GM19395 (cell line): Measurements from ENCODE around the gene IFT22.
"Not testable (repeated sequence)": the region's sequence is repeated elsewhere in the genome, so short reads cannot be mapped to it uniquely, and the experiment has no call there.

ENCODE experiments used
- ATAC-seq: cut with Tn5 transposase; IDR thresholded peaks from one replicate; pipeline ENCODE4 v1.9.1; 2021; ENCODE audit warnings: mild to moderate bottlenecking, moderate library complexity; ENCODE audit not compliant: unreplicated experiment

Gene IFT22

GRCh38 chr7:101315336-101315735 lies 6.3 kb downstream of the IFT22 start:
- no peak for ATAC-seq

GRCh38 chr7:101308245-101309085 lies 13.1 kb downstream of the IFT22 start:
- no peak for ATAC-seq

DNA sequence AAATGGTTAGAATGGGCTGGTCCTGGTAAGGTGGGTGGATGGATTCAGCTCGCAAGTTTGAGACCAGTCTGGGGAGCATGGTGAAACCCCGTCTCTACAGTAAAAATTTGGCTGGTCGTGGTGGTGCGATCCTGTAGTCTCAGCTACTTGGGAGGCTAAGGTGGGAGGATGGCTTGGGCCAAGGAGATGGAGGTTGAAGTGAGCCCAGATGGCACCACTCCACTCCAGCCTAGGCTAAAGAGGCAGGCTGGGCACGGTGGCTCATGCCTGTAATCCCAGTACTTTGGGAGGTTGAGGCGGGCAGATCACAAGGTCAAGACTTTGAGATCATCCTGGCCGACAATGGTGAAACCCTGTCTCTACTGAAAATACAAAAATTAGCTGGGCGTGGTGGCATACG lies 15.3 kb downstream of the IFT22 start:
- ATAC-seq: no peak

GRCh38 chr7:101303102-101303701 lies 18.4 kb downstream of the IFT22 start:
- ATAC-seq: no peak

DNA sequence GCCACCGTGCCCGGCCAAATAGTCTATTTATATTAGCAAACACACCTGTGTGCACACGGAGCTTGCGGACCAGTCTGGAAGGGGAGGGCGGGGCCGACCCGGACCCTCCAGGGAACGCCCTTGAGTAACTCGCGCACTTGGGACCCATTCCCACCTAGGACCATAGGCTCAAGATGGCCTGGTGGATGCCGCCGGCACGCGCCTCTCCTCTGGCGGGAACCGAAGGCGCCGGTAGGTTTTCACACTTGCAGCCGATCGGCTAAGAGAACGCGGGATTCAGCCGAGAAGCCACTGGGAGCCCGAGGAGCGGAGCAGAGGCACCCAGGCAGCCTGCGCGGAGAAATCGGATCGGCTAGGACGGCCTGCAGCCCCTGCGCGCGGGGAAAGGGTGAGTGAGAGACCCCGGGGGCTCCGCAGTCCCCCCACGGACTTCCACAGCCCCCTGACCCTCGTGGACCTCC lies 18.9 kb downstream of the IFT22 start:
- ATAC-seq: no peak

DNA sequence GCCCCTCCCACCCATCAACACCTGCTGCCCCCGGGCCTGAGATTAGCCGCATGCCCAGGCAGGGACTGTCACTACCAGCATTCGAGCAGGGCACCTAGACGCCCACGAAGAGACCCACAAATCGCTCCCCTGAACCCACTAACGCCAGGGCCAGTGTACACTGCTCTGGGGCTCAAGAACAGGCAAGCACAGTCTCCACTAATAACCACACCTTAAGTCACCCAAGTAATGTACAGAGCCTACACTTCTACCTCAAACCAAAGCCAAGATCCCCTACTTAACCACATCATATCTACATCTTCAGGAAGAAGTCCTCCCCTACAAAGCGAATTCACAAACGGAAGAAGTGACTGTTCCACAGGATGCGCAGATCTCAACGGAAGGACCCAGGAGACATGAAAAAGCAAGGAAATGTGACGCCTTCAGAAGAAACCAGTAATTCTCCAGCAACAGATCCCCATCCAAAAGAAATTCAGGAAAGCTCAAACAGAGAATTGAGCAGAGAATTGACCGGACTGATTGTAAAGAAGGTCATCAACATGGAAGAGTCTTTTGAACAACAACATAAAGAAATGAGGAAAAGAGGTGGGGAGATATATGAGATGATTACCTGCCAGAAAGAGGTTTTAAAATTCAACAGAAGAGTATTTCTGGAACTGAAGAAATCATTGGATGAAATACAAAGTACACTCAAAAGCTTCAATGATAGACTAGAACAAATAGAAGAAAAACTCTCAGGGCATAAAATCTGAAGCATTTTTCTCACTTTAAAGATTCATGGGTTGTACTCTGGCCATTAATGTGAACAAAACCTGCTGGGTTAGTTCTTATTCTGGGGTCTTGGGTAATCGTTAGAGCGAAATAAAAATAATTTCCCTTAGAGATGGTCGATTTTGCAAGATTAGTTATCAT lies 20.9 kb downstream of the IFT22 start:
- ATAC-seq: no peak

DNA sequence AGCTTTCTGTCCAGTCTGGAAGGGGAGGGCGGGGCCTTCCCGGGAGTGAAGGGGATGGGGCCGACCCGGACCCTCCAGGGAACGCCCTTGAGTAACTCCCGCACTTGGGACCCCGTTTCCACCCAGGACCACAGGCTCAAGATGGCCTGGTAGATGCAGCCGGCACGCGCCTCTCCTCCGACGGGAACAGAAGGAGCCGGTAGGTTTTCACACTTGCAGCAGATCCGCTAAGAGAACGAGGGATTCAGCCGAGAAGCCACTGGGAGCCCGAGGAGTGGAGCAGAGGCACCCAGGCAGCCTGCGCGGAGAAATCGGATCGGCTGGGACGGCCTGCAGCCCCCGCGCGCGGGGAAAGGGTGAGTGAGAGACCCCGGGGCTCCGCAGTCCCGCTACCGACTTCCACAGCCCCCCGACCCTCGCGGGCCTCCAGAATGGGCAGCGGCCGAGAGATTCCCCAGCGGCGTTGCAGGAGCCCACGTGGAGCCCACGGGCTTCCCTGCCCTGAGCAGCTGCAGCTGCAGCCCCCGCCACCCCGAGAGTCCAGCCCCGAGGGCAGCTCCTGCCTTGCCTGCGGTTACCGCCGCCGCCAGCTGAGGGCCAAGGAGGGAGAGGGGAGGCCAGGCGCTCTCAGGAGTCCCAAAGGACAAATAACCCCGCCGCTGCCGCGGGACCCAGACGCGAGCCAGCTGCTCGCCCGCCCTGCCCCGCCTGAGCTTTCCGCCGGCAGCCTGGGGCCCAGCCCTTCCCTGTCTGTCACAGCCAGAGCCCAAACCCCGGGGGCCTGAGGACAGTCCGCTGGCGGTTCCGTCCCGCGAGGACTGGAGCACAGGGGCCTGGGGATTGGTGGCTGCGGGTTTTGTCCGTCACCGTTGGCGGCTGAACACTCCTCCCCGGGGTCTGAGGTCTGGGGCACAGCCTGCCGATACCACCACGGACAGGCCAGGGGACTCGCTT lies 21.8 kb downstream of the IFT22 start:
- ATAC-seq: no peak

DNA sequence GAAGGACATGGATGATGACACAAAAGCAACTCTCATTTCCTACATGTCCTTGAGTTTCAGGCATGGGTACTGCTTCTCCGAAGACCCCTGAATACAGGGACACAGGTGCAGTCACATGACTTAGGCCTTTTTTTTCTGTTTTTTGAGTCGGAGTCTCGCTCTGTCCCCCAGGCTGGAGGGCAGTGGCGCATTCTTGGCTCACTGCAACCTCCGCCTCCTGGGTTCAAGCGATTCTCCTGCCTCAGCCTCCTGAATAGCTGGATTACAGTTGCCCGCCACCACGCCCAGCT lies 26.8 kb downstream of the IFT22 start:
- no peak for ATAC-seq

- ATAC-seq: no peak
Measured at GRCh38 chr7:101294039-101294831, 27.4 kb downstream of the IFT22 start.

DNA sequence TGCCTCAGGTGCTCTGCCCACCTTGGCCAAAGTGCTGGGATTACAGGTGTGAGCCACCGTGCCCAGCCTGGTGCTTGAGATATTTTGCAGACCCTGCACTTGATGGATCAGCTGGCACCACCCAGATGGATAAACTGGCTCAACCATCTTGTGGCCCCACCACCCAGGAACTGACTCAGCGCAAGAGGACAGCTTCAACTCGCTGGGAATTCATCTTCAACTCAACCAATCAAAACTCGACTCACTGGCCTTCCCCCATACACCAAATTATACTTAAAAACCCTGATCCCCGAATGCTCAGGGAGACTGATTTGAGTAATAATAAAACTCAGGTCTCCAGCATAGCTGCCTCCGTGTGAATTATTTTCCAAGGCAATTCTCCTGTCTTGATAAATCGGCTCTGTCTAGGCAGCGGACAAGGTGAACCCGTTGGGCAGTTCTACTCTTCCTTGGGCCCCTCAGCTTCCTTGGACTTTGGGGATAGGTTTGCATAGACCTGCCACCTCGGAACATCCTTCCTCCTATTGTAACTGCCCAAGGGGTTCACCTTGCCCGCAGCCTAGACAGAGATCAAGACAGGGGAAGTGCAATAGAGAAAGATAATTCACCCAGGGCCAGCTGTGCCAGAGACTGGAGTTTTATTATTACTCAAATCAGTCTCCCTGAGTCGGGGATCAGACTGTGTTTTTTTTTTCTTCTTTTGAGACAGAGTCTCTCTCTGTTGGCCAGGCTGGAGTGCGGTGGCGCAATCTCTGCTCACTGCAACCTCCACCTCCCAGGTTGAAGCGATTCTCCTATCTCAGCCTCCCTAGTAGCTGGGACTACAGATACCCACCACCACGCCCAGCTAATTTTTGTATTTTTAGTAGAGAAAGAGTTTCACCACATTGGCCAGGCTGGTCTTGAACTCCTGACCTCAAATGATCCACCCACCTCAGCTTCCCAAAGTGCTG lies 28.3 kb downstream of the IFT22 start:
- ATAC-seq: not testable (repeated sequence)

DNA sequence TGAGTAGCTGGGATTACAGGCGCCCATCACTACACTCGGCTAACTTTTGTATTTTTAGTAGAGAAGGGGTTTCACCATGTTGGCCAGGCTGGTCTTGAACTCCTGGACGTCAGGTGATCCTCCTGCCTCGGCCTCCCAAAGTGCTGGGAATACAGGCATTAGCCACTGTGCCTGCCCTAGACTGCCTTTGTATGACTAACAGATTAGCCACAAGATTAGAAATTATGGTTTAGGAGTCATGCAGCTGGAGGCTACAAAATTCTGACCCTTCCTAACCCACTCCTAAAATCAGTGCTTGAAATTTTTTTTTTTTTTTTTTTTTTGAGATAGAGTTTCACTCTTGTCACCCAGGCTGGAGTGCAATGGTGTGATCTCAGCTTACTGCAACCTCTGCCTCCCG lies 29.0 kb downstream of the IFT22 start:
- ATAC-seq: not testable (repeated sequence)

GRCh38 chr7:101290186-101291037 lies 31.2 kb downstream of the IFT22 start:
- ATAC-seq: not testable (repeated sequence)

DNA sequence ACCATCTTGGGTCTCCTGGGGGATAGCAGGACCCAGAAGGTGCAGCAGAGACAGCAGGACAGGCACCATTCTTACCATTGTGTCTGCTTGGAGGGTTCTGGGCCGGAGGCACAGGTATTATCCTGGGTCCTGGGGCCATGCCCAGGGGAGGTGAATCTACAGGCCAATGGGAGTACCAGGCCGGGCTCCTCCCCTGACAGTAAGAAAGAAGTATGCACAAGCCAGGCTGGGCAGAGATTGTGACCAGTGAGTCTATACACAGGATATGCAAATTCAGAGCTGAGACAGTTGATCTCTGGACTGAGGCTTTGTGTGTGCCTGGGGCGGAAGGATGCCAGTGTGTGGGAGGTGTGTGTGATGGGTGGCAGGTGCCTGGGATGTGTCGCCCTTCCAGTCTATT lies 31.9 kb downstream of the IFT22 start:
- ATAC-seq: not testable (repeated sequence)

DNA sequence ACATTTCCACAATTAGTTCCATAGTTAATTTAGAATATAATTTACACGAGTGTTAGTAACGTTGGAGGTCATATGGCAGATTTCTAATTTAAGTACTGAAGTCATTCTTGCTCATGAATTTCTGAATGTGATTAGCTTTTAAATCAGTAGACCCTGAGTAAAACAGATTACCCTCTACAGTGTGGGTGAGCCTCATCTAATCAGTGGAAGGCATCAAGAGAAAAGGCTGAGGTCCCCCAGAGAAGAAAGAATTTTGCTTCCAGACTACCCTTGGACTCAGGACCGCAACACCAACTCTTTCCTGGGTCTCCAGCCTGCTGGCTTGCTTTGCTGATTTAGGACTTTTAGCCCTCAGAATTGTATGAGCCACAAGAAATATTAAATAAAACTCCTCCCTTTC lies 33.2 kb downstream of the IFT22 start:
- ATAC-seq: no peak

GRCh38 chr7:101287032-101287431 lies 34.6 kb downstream of the IFT22 start:
- ATAC-seq: no peak

DNA sequence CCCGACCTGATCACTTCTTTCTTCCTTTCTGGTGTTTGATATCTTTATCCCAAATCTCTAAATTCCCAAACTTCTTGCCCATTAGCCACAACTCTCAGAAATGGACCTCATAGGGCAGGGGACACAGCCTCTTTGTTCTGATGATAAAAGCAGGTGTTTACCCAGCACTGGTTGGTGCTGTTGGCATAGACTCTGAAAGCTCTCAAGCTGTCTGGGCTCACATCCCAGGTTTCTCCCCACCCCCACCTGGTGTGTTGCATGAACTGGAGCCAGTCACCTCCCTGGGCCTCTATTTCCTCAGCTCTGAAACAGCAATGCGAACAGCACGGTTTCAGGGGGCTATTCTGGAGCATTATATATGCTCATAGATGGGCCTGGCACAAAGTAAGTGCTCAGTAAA lies 35.7 kb downstream of the IFT22 start:
- not testable (repeated sequence) for ATAC-seq

- no peak for ATAC-seq
Measured at GRCh38 chr7:101285171-101285570, 36.4 kb downstream of the IFT22 start.

GRCh38 chr7:101280912-101281311 lies 40.7 kb downstream of the IFT22 start:
- ATAC-seq: not testable (repeated sequence)
